Endodermal cell (in vitro differentiated cells): Measurements from ENCODE around the gene CFAP54. TPM values are rescaled to one million over a fixed set of nuclear protein-coding genes. Genes with fewer than 3 reads are reported as not detected.

Experiments
- DNase-seq: peaks from one replicate; pipeline ENCODE4 v3.0.0-alpha.2; 2017
- H3K27ac ChIP-seq: 2 replicates; pipeline ENCODE4 v1.5.1; 2013; ENCODE audit warnings: mild to moderate bottlenecking, low read depth, low read length, moderate library complexity
- H3K27me3 ChIP-seq: 2 replicates; pipeline ENCODE4 v1.6.1; 2013; ENCODE audit warnings: mild to moderate bottlenecking, low read length, moderate library complexity; ENCODE audit not compliant: insufficient read depth, control insufficient read depth, poor library complexity, severe bottlenecking
- H3K36me3 ChIP-seq: 2 replicates; pipeline ENCODE4 v1.7.0; 2013; ENCODE audit warnings: mild to moderate bottlenecking, low read length, moderate library complexity; ENCODE audit not compliant: control insufficient read depth, insufficient read depth
- H3K4me1 ChIP-seq: one replicate; pipeline ENCODE4 v1.7.0; 2013; ENCODE audit warnings: low read length; ENCODE audit not compliant: control insufficient read depth, insufficient read depth
- H3K4me3 ChIP-seq: 2 replicates; pipeline ENCODE4 v1.5.1; 2013; ENCODE audit warnings: mild to moderate bottlenecking, low read length, moderate library complexity
- H3K9ac ChIP-seq: 2 replicates; pipeline ENCODE4 v1.6.1; 2013; ENCODE audit warnings: mild to moderate bottlenecking, low read length, moderate library complexity; ENCODE audit not compliant: poor library complexity, severe bottlenecking; ENCODE audit errors: extremely low read depth
- H3K9me3 ChIP-seq: 2 replicates; pipeline ENCODE4 v1.6.1; 2013; ENCODE audit warnings: mild to moderate bottlenecking, low read length, moderate library complexity; ENCODE audit not compliant: control insufficient read depth
- H3K27ac Mint-ChIP-seq: 2 replicates; pipeline ENCODE4 v1.8.0; 2020; ENCODE audit warnings: mixed read lengths
- H3K27me3 Mint-ChIP-seq: 2 replicates; pipeline ENCODE4 v1.8.0; 2021; ENCODE audit warnings: mild to moderate bottlenecking, mixed read lengths; ENCODE audit not compliant: insufficient read depth
- H3K36me3 Mint-ChIP-seq: 2 replicates; pipeline ENCODE4 v1.8.0; 2020; ENCODE audit warnings: low read depth, mixed read lengths
- H3K4me1 Mint-ChIP-seq: 2 replicates; pipeline ENCODE4 v1.8.0; 2020; ENCODE audit warnings: mixed read lengths
- H3K4me3 Mint-ChIP-seq: 2 replicates; pipeline ENCODE4 v1.8.0; 2020; ENCODE audit warnings: mild to moderate bottlenecking, moderate library complexity, mixed read lengths
- H3K9me3 Mint-ChIP-seq: 2 replicates; pipeline ENCODE4 v1.8.0; 2020; ENCODE audit warnings: mild to moderate bottlenecking, mixed read lengths
- CTCF ChIP-seq: fragments of 200-600 bp; sonication (generic); conservative IDR thresholded peaks from 2 replicates; pipeline ENCODE4 v1.5.0; 2021; ENCODE audit warnings: antibody characterized with exemption, mild to moderate bottlenecking
- WGBS, 2 experiments: methylation state at CpG; one replicate each; pipeline versions ENCODE4 v1.1.5 to v1.1.7; 2013; ENCODE audit warnings: missing lambda C conversion rate in 2 of 2, mixed read lengths in 1 of 2; ENCODE audit not compliant: insufficient coverage in 1 of 2, insufficient read length in 1 of 2; 5-methylcytosine and 5-hydroxymethylcytosine counted together
- total RNA-seq, 2 donors: library from RNA; stranded (reverse); fragmentation: NEBNext Ultra II Directional in 1 of 2; extraction: Animal tissue kit (Norgen Biotek cat#: 25700) in 1 of 2; gene quantifications; 2 replicates in 1 of 2; 3 replicates in 1 of 2; pipeline ENCODE4 v1.2.1, GENCODE V29; 2021

Gene CFAP54
- total RNA-seq, 2 donors from 2014 or later = 1.5 to 1.7 TPM

- peaks cover 6% of the 10 kb centered on the region for H3K4me1 Mint-ChIP-seq
- Histone ChIP-seq H3K36me3 (no peaks in the 10 kb centered on the region), H3K27ac (no peak overlapping the region), H3K27me3 (no peaks in the 10 kb centered on the region), H3K4me1 (no peaks in the 10 kb centered on the region), H3K9ac (no peak overlapping the region), H3K4me3 (no peak overlapping the region), H3K9me3 (no peaks in the 10 kb centered on the region)
- H3K9me3 Mint-ChIP-seq = no peaks in the 10 kb centered on the region
- TF ChIP-seq CTCF = no peak
- WGBS, 2 experiments = 77 to 92% methylated on average over 3 to 4 of the region's 7 CpGs
- no peaks in the 10 kb centered on the region for H3K36me3 Mint-ChIP-seq
- no peak for DNase-seq
- no peak overlapping the region for H3K4me3 Mint-ChIP-seq
- no peak overlapping the region for H3K27ac Mint-ChIP-seq
- H3K27me3 Mint-ChIP-seq = no peaks in the 10 kb centered on the region
These were observed 40.5 kb downstream of the CFAP54 start for GRCh38 chr12:96529912-96530311.

DNA sequence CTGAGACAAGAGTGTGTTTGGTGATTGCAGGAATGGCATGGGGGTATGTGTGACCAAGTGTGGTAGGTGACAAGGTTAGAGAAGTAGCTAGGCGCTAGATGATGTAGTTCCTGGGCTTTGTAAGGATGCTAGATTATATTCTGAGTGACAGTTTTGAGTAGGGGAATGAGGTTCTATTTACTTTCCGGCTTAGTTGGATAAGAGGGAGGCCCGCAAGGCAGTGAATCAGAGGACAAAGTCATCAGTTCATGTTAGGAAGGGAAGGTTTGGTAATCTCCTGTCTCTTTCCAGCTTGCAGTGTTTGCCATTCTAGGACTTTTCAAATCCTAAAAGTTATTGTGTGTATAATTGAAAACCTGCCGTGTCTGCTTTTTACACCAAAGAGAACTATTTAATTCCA, 45.0 kb downstream of the CFAP54 start:
- Mint-ChIP-seq H3K27me3 (no peaks in the 10 kb centered on the region), H3K27ac (no peak overlapping the region), H3K4me1 (peaks cover 12% of the 10 kb centered on the region), H3K4me3 (no peak overlapping the region), H3K36me3 (no peaks in the 10 kb centered on the region), H3K9me3 (no peaks in the 10 kb centered on the region)
- Histone ChIP-seq H3K27ac (no peak overlapping the region), H3K9ac (no peak overlapping the region), H3K9me3 (no peaks in the 10 kb centered on the region), H3K4me3 (no peak overlapping the region), H3K36me3 (no peaks in the 10 kb centered on the region), H3K4me1 (no peaks in the 10 kb centered on the region), H3K27me3 (no peaks in the 10 kb centered on the region)
- no peak for TF ChIP-seq CTCF
- DNase-seq = no peak
- WGBS, 2 experiments = 77 to 86% methylated on average over 1 to 4 of the region's 4 CpGs

DNA sequence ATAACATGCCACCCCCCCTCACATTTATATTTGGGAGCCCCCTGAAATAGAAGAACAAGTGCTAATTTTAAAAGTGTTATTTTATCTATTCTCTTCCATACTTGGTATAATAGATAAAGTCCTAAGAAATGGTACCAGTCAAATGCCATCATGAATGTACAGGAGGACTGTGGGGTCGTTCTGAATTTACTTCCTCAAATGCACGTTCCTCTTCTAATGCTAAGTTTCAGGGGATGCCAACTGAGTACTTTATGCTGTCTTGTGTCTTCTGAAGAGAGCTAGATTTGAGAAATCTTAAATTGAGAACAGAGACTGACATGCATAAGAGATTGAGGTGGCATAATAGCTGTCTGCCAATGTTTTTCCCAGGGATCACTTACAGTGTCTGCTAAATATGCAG, 59.0 kb downstream of the CFAP54 start:
- no peaks in the 10 kb centered on the region for H3K36me3 Mint-ChIP-seq
- Histone ChIP-seq H3K4me1 (no peaks in the 10 kb centered on the region), H3K27me3 (no peaks in the 10 kb centered on the region), H3K27ac (no peak overlapping the region), H3K9me3 (no peaks in the 10 kb centered on the region), H3K9ac (no peak overlapping the region), H3K4me3 (no peak overlapping the region), H3K36me3 (no peaks in the 10 kb centered on the region)
- no peaks in the 10 kb centered on the region for H3K4me1 Mint-ChIP-seq
- DNase-seq = no peak
- no peak overlapping the region for H3K27ac Mint-ChIP-seq
- no peak for TF ChIP-seq CTCF
- no peaks in the 10 kb centered on the region for H3K27me3 Mint-ChIP-seq
- no peak overlapping the region for H3K4me3 Mint-ChIP-seq
- H3K9me3 Mint-ChIP-seq = no peaks in the 10 kb centered on the region
- WGBS, 2 experiments = 85 to 100% methylated on average over 2 of the region's 2 CpGs
